Neuronal stem cell (in vitro differentiated cells): ENCODE results near the gene SV2C.

Source experiments
- DNase-seq: peaks from one replicate; pipeline ENCODE4 v3.0.0-alpha.2; 2013; ENCODE audit warnings: low spot score
- H2AFZ ChIP-seq: one replicate; pipeline ENCODE4 v1.6.1; 2013; ENCODE audit warnings: mild to moderate bottlenecking, low read length, inconsistent platforms
- H2AK5ac ChIP-seq: 2 replicates; pipeline ENCODE4 v1.6.1; 2013; ENCODE audit warnings: low read depth, mild to moderate bottlenecking, inconsistent platforms, low read length, moderate library complexity, mixed read lengths
- H2BK120ac ChIP-seq: 2 replicates; pipeline ENCODE4 v1.6.1; 2013; ENCODE audit warnings: low read depth, mild to moderate bottlenecking, inconsistent platforms, low read length, moderate library complexity, mixed read lengths
- H2BK12ac ChIP-seq: one replicate; pipeline ENCODE4 v1.6.1; 2013; ENCODE audit warnings: low read length, inconsistent platforms
- H2BK15ac ChIP-seq: 2 replicates; pipeline ENCODE4 v1.6.1; 2013; ENCODE audit warnings: mild to moderate bottlenecking, low read length, inconsistent platforms, mixed read lengths
- H2BK5ac ChIP-seq: one replicate; pipeline ENCODE4 v1.6.1; 2013; ENCODE audit warnings: inconsistent platforms, mild to moderate bottlenecking, low read length, moderate library complexity
- H3K14ac ChIP-seq: one replicate; pipeline ENCODE4 v1.6.1; 2013; ENCODE audit warnings: low read length, inconsistent platforms
- H3K18ac ChIP-seq: 2 replicates; pipeline ENCODE4 v1.6.1; 2013; ENCODE audit warnings: low read length, inconsistent platforms
- H3K23ac ChIP-seq: 2 replicates; pipeline ENCODE4 v1.6.1; 2013; ENCODE audit warnings: low read depth, mild to moderate bottlenecking, mixed read lengths, low read length, inconsistent platforms; ENCODE audit not compliant: poor library complexity
- H3K27ac ChIP-seq: replicated peaks from 3 replicates; pipeline ENCODE4 v1.5.1; 2013; ENCODE audit warnings: low read length, inconsistent platforms
- H3K27me3 ChIP-seq, 3 experiments: 2 replicates each; pipeline ENCODE4 v1.6.1; 2013; ENCODE audit warnings: low read length in 3 of 3, mild to moderate bottlenecking in 2 of 3, inconsistent platforms in 1 of 3, low read depth in 1 of 3, mixed read lengths in 1 of 3, moderate library complexity in 1 of 3; ENCODE audit not compliant: control insufficient read depth in 3 of 3, insufficient read depth in 3 of 3
- H3K36me3 ChIP-seq, 2 donors: replicated peaks in 1 of 2; 2 replicates each; pipeline ENCODE4 v1.6.1; 2013; ENCODE audit warnings: low read length in 2 of 2; ENCODE audit not compliant: control insufficient read depth in 2 of 2, insufficient read depth in 2 of 2
- H3K4ac ChIP-seq: 2 replicates; pipeline ENCODE4 v1.6.1; 2013; ENCODE audit warnings: inconsistent platforms, mild to moderate bottlenecking, low read length, moderate library complexity
- H3K4me1 ChIP-seq, 2 donors: 1 replicate in 1 of 2; 2 replicates in 1 of 2; pipeline ENCODE4 v1.6.1; 2013; ENCODE audit warnings: low read length in 2 of 2, low read depth in 1 of 2; ENCODE audit not compliant: control insufficient read depth in 2 of 2, insufficient read depth in 1 of 2
- H3K4me2 ChIP-seq: one replicate; pipeline ENCODE4 v1.6.1; 2013; ENCODE audit warnings: mild to moderate bottlenecking, low read length, inconsistent platforms; ENCODE audit not compliant: insufficient read depth, poor library complexity, severe bottlenecking
- H3K4me3 ChIP-seq, 2 donors: 2 replicates each; pipeline ENCODE4 v1.5.1; 2013; ENCODE audit warnings: low read length in 2 of 2, mild to moderate bottlenecking in 2 of 2, inconsistent platforms in 1 of 2, moderate library complexity in 1 of 2
- H3K79me1 ChIP-seq: one replicate; pipeline ENCODE4 v1.6.1; 2013; ENCODE audit warnings: low read depth, mild to moderate bottlenecking, inconsistent platforms, low read length, moderate library complexity
- H3K9ac ChIP-seq: one replicate; pipeline ENCODE4 v1.6.1; 2013; ENCODE audit warnings: mild to moderate bottlenecking, low read depth, low read length, inconsistent platforms; ENCODE audit not compliant: poor library complexity
- H3K9me3 ChIP-seq, 2 donors: replicated peaks in 1 of 2; 2 replicates each; pipeline versions ENCODE3 to v1.6.1; 2013; ENCODE audit warnings: low read length in 2 of 2, mild to moderate bottlenecking in 2 of 2, inconsistent platforms in 1 of 2, low read depth in 1 of 2, mixed read lengths in 1 of 2, moderate library complexity in 1 of 2; ENCODE audit not compliant: control insufficient read depth in 2 of 2, insufficient read depth in 1 of 2
- H4K8ac ChIP-seq: one replicate; pipeline ENCODE4 v1.6.1; 2013; ENCODE audit warnings: low read depth, mild to moderate bottlenecking, inconsistent platforms, low read length, moderate library complexity
- H4K91ac ChIP-seq: one replicate; pipeline ENCODE4 v1.6.1; 2013; ENCODE audit warnings: low read length, low read depth, mild to moderate bottlenecking, inconsistent platforms; ENCODE audit not compliant: poor library complexity
- WGBS, 2 donors: extraction: QIAGEN DNeasy Blood & Tissue Kit; methylation state at CpG; one replicate each; pipeline ENCODE4 v1.1.7; 2013; ENCODE audit warnings: missing lambda C conversion rate in 2 of 2, mixed read lengths in 1 of 2; ENCODE audit not compliant: insufficient read length in 2 of 2, insufficient replicate concordance in 1 of 2; ENCODE audit errors: extremely low coverage in 2 of 2; 5-methylcytosine and 5-hydroxymethylcytosine counted together

The SV2C gene

DNA sequence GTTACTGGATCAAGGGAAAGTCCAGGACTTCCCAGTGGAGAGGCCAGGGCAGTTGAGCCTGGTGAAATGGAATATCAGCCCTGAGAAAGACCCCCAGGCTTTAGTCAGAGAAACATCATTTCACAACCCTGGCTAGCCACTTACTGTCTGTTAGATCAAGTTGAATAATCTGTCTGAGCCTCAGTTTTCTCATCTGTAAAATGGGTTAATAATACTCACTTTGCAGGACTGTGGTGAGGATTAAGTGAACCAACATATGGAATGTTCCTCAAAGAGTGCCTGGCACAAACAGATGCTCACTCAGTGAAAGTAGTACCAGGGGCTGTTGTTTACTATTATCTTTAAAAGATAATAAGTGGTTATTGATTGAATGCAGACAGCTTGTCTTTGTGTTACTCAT, 110.5 kb downstream of the SV2C start:
- H3K27ac ChIP-seq = no peak overlapping the region
- no peaks in the 10 kb centered on the region for H3K79me1 ChIP-seq
- no peak overlapping the region for H4K8ac ChIP-seq
- H4K91ac ChIP-seq = no peak overlapping the region
- H2BK15ac ChIP-seq = no peak overlapping the region
- no peaks in the 10 kb centered on the region for H3K4me1 ChIP-seq
- H3K4ac ChIP-seq = no peak overlapping the region
- H2BK120ac ChIP-seq = no peak overlapping the region
- H2BK5ac ChIP-seq = no peak overlapping the region
- no peak for DNase-seq
- H3K9me3 ChIP-seq = no peaks in the 10 kb centered on the region
- H3K36me3 ChIP-seq = no peaks in the 10 kb centered on the region
- no peak overlapping the region for H3K4me3 ChIP-seq
- no peak overlapping the region for H3K14ac ChIP-seq
- H3K18ac ChIP-seq = no peak overlapping the region
- no peak overlapping the region for H3K23ac ChIP-seq
- no peak overlapping the region for H2BK12ac ChIP-seq
- no peak overlapping the region for H3K4me2 ChIP-seq
- H2AFZ ChIP-seq = no peak overlapping the region
- H3K9ac ChIP-seq = no peak overlapping the region
- H3K27me3 ChIP-seq = peaks cover 0 to 5% (median 0%) of the 10 kb centered on the region in 3 experiments
- H2AK5ac ChIP-seq = no peak overlapping the region

DNA sequence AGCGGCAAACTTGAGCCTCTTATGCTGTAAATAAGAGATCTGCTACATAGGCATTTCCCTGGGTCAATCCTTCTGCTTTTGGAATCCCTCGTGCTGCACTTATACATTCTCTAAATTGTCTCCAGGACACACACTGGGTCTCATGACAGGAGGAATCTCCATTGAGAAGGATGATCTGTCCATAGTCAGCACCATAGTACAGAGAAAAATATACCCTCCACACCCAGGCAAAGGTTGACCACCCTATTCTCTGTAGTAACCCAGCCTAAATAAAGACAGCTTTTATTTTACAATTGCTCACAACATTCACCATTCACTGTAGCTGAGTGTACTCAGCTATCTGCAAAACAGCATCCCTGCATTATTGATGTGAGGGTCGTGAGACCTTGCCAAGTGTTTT, 111.2 kb downstream of the SV2C start:
- Histone ChIP-seq H3K23ac (no peak overlapping the region), H4K91ac (no peak overlapping the region), H3K4ac (no peak overlapping the region), H2AFZ (no peak overlapping the region), H3K4me3 (no peak overlapping the region), H2BK15ac (no peak overlapping the region), H2BK5ac (no peak overlapping the region), H3K9ac (no peak overlapping the region), H3K9me3 (no peaks in the 10 kb centered on the region), H2AK5ac (no peak overlapping the region), H3K4me2 (no peak overlapping the region), H3K4me1 (peaks cover 0 to under 1% of the 10 kb centered on the region in 2 donors), H3K27me3 (peaks cover 0 to 5% (median 0%) of the 10 kb centered on the region in 3 experiments), H3K14ac (no peak overlapping the region), H2BK120ac (no peak overlapping the region), H3K18ac (no peak overlapping the region), H4K8ac (no peak overlapping the region), H2BK12ac (no peak overlapping the region), H3K36me3 (no peaks in the 10 kb centered on the region), H3K27ac (no peak overlapping the region), H3K79me1 (no peaks in the 10 kb centered on the region)
- DNase-seq = no peak
- no CpG with 5 or more reads among the region's 3 CpGs for WGBS, 2 donors

DNA sequence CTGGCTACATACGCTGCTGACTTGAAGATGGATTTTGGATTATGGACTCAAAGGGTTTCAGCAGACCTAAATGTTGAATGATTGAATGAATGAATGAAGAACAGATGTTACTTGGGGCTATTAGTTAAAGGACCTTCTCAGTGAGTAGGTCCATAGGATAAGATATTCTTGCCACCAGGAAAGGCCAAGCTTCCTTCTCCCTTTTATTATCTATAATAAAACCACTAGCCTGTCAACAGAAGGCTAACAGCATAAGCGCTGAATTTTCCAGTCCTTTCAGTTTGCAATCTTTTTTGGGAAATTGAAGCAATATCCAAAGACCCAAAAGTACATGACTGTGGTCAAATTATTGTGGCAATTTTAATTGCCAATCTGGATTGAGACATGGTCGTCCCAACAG, 113.3 kb downstream of the SV2C start:
- Histone ChIP-seq H3K27ac (no peak overlapping the region), H2AFZ (no peak overlapping the region), H3K9ac (no peak overlapping the region), H3K9me3 (no peaks in the 10 kb centered on the region), H3K79me1 (no peaks in the 10 kb centered on the region), H4K8ac (no peak overlapping the region), H2BK5ac (no peak overlapping the region), H3K4ac (no peak overlapping the region), H3K14ac (no peak overlapping the region), H2BK120ac (no peak overlapping the region), H2BK12ac (no peak overlapping the region), H2BK15ac (no peak overlapping the region), H3K4me2 (no peak overlapping the region), H2AK5ac (no peak overlapping the region), H3K36me3 (no peaks in the 10 kb centered on the region), H3K4me3 (no peak overlapping the region), H3K27me3 (peaks cover 0 to 5% (median 0%) of the 10 kb centered on the region in 3 experiments), H3K23ac (no peak overlapping the region), H4K91ac (no peak overlapping the region), H3K4me1 (peaks cover 0 to 2% of the 10 kb centered on the region in 2 donors), H3K18ac (no peak overlapping the region)
- DNase-seq = no peak
- no CpG with 5 or more reads among the region's 3 CpGs for WGBS, 2 donors

DNA sequence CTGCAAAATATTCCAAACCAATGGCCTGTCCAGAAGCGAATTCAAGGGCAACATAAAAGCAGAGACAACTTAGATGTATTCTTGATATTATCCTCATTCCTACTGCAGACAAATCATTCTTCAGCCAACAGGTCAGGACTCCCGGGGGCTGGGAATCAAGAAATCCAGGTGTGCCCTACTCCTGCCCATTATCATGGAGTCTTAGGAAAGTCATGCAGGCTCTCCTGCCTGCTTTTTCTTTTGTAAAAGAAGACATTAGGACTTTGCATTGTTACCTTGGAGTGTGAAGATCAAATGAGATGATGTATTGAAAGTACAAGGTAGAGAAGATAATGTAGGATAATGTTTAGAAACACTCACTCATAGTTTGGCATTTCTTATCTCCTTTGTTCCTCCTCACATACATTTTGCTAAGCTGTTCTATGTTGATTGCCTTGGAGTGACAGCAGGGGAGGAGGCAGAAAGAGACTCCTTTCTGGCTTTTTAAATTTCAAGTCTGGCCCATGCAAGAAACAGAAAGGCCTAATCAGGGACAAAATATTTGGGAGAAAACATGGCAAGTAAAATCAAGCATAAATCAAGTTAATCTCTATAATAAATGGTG, 113.8 kb downstream of the SV2C start:
- H2BK5ac ChIP-seq = no peak overlapping the region
- H4K91ac ChIP-seq = no peak overlapping the region
- no peak overlapping the region for H2BK12ac ChIP-seq
- H3K9me3 ChIP-seq = no peaks in the 10 kb centered on the region
- H2BK120ac ChIP-seq = no peak overlapping the region
- no peak overlapping the region for H2BK15ac ChIP-seq
- no peak overlapping the region for H3K9ac ChIP-seq
- no peak overlapping the region for H2AK5ac ChIP-seq
- no peak overlapping the region for H3K4me2 ChIP-seq
- H3K4ac ChIP-seq = no peak overlapping the region
- no peaks in the 10 kb centered on the region for H3K36me3 ChIP-seq
- H3K14ac ChIP-seq = no peak overlapping the region
- no peak overlapping the region for H3K23ac ChIP-seq
- no CpG with 5 or more reads among the region's 2 CpGs for WGBS, 2 donors
- DNase-seq = no peak
- H2AFZ ChIP-seq = no peak overlapping the region
- H3K4me1 ChIP-seq = peaks cover 0 to 2% of the 10 kb centered on the region in 2 donors
- no peaks in the 10 kb centered on the region for H3K79me1 ChIP-seq
- H3K18ac ChIP-seq = no peak overlapping the region
- no peak overlapping the region for H3K27ac ChIP-seq
- H4K8ac ChIP-seq = no peak overlapping the region
- peaks cover 0 to 5% (median 0%) of the 10 kb centered on the region in 3 experiments for H3K27me3 ChIP-seq
- H3K4me3 ChIP-seq = no peak overlapping the region
